ENCODE measurements around the gene TNPO2.
"Not testable (repeated sequence)": the region's sequence is repeated elsewhere in the genome, so short reads cannot be mapped to it uniquely, and the experiment has no call there.

Gene TNPO2

DNA sequence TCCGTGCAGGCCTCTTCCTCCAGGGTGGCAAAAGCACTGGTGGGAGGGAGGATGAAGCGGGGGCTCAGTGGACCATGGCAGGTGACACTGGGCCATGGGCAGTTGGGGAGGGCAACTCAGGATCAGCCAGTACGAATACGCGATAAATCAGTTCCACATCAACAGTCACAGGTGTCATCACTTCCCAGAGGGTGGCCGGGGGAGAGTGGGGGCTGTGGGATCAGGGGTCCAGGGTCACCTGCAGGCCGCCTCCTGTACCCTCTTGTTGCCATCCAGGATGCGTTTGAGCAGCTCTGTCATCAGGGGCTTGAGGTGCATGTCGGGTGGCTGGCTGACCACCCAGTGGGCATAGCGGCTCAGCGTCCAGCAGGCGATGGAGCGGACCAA, 17.4 kb downstream of the TNPO2 start:
- Histone ChIP-seq H3K4me3 (ENCODE audit: low read length) (no peak overlapping the region), H3K27me3 (ENCODE audit: control insufficient read depth, insufficient read depth, low read length) (no peaks in the 10 kb centered on the region), H3K4me1 (ENCODE audit: control insufficient read depth, insufficient read depth, low read length) (peaks cover 1% of the 10 kb centered on the region; the same call in 1 of the 2 replicates), H3K9me3 (ENCODE audit: control insufficient read depth, insufficient read depth, low read length) (no peaks in the 10 kb centered on the region), H3K27ac (ENCODE audit: low read length) (no peak overlapping the region), H3K36me3 (ENCODE audit: control insufficient read depth, insufficient read depth, low read length) (peaks cover 49% of the 10 kb centered on the region)
- WGBS (ENCODE audit: insufficient coverage, insufficient read length), result no CpG with 5 or more reads among the region's 13 CpGs
- no peak for DNase-seq (ENCODE audit: low read depth, low spot score)

GRCh38 chr19:12705654-12706331, 17.9 kb downstream of the TNPO2 start:
- Histone ChIP-seq H3K27ac (ENCODE audit: low read length) (no peak overlapping the region), H3K36me3 (ENCODE audit: control insufficient read depth, insufficient read depth, low read length) (peaks cover 51% of the 10 kb centered on the region), H3K4me1 (ENCODE audit: control insufficient read depth, insufficient read depth, low read length) (peaks cover 1% of the 10 kb centered on the region; the same call in 1 of the 2 replicates), H3K4me3 (ENCODE audit: low read length) (no peak overlapping the region), H3K27me3 (ENCODE audit: control insufficient read depth, insufficient read depth, low read length) (no peaks in the 10 kb centered on the region), H3K9me3 (ENCODE audit: control insufficient read depth, insufficient read depth, low read length) (no peaks in the 10 kb centered on the region)
- WGBS (ENCODE audit: insufficient coverage, insufficient read length), result no CpG with 5 or more reads among the region's 29 CpGs
- DNase-seq (ENCODE audit: low read depth, low spot score), result no peak

DNA sequence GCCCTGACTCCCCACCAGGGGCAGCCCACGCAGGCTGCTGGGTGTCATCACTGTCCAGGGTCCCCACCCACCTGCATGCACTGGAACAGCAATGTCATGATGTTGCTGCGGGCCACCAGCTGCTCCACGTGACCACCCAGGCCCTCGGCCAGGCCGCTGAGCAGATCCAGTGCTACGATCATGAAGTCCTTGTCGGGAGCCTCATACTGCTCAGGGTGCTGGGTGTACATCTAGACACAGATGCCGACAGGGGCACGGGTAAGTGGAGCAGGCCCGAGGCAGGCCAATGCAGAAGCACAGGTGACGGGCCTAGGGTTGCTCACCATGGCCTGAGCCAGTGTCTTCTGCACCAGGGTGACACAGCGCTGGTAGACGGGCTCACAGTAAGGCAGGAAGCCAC, 18.6 kb downstream of the TNPO2 start:
- Histone ChIP-seq H3K27ac (ENCODE audit: low read length) (no peak overlapping the region), H3K4me3 (ENCODE audit: low read length) (no peak overlapping the region), H3K9me3 (ENCODE audit: control insufficient read depth, insufficient read depth, low read length) (no peaks in the 10 kb centered on the region), H3K36me3 (ENCODE audit: control insufficient read depth, insufficient read depth, low read length) (peaks cover 52% of the 10 kb centered on the region), H3K4me1 (ENCODE audit: control insufficient read depth, insufficient read depth, low read length) (peaks cover 1% of the 10 kb centered on the region; the same call in 1 of the 2 replicates), H3K27me3 (ENCODE audit: control insufficient read depth, insufficient read depth, low read length) (no peaks in the 10 kb centered on the region)
- DNase-seq (ENCODE audit: low read depth, low spot score), result no peak
- WGBS (ENCODE audit: insufficient coverage, insufficient read length), result no CpG with 5 or more reads among the region's 13 CpGs

GRCh38 chr19:12703046-12703445, 20.7 kb downstream of the TNPO2 start:
- whole genome bisulfite sequencing (ENCODE audit: insufficient coverage, insufficient read length), result no CpG with 5 or more reads among the region's 9 CpGs
- Histone ChIP-seq H3K27ac (ENCODE audit: low read length) (no peak overlapping the region), H3K27me3 (ENCODE audit: control insufficient read depth, insufficient read depth, low read length) (no peaks in the 10 kb centered on the region), H3K36me3 (ENCODE audit: control insufficient read depth, insufficient read depth, low read length) (peaks cover 44% of the 10 kb centered on the region), H3K9me3 (ENCODE audit: control insufficient read depth, insufficient read depth, low read length) (no peaks in the 10 kb centered on the region), H3K4me1 (ENCODE audit: control insufficient read depth, insufficient read depth, low read length) (peaks cover 1% of the 10 kb centered on the region; the same call in 1 of the 2 replicates), H3K4me3 (ENCODE audit: low read length) (no peak overlapping the region)
- DNase-seq (ENCODE audit: low read depth, low spot score), result peak; percentile 93

GRCh38 chr19:12701596-12702282, 22.0 kb downstream of the TNPO2 start:
- no peak for DNase-seq (ENCODE audit: low read depth, low spot score)
- Histone ChIP-seq H3K4me3 (ENCODE audit: low read length) (no peak overlapping the region), H3K27me3 (ENCODE audit: control insufficient read depth, insufficient read depth, low read length) (no peaks in the 10 kb centered on the region), H3K36me3 (ENCODE audit: control insufficient read depth, insufficient read depth, low read length) (peaks cover 44% of the 10 kb centered on the region), H3K4me1 (ENCODE audit: control insufficient read depth, insufficient read depth, low read length) (peaks cover 1% of the 10 kb centered on the region; the same call in 1 of the 2 replicates), H3K9me3 (ENCODE audit: control insufficient read depth, insufficient read depth, low read length) (no peaks in the 10 kb centered on the region), H3K27ac (ENCODE audit: low read length) (no peak overlapping the region)
- WGBS (ENCODE audit: insufficient coverage, insufficient read length), result no CpG with 5 or more reads among the region's 33 CpGs

DNA sequence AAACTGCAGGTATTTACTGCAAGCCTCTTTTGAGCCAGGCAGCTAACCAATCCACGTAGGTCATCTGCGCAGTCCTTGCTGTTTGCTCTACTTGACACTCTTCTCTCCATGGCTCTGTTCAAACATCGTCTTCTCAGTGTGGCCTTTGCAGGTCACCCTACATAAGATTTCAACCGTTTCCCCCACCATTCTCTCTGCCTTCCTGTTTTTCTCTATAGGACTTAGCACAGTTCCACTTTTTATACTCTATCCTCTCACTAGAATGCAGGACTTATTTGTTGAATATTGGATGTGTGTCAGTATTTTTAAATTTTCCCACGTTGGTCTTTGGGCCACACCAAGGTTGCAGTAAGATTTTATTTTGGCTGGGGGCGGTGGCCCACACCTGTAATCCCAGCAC, 25.6 kb downstream of the TNPO2 start:
- no peaks in the 10 kb centered on the region for H3K27me3 ChIP-seq (ENCODE audit: control insufficient read depth, insufficient read depth, low read length)
- H3K4me3 ChIP-seq (ENCODE audit: low read length), result no peak overlapping the region
- no peaks in the 10 kb centered on the region for H3K4me1 ChIP-seq (ENCODE audit: control insufficient read depth, insufficient read depth, low read length)
- H3K27ac ChIP-seq (ENCODE audit: low read length), result no peak overlapping the region
- H3K36me3 ChIP-seq (ENCODE audit: control insufficient read depth, insufficient read depth, low read length), result peaks cover 26% of the 10 kb centered on the region
- H3K9me3 ChIP-seq (ENCODE audit: control insufficient read depth, insufficient read depth, low read length), result no peaks in the 10 kb centered on the region
- DNase-seq (ENCODE audit: low read depth, low spot score), result no peak
- WGBS (ENCODE audit: insufficient coverage, insufficient read length), result no CpG with 5 or more reads among the region's 6 CpGs

DNA sequence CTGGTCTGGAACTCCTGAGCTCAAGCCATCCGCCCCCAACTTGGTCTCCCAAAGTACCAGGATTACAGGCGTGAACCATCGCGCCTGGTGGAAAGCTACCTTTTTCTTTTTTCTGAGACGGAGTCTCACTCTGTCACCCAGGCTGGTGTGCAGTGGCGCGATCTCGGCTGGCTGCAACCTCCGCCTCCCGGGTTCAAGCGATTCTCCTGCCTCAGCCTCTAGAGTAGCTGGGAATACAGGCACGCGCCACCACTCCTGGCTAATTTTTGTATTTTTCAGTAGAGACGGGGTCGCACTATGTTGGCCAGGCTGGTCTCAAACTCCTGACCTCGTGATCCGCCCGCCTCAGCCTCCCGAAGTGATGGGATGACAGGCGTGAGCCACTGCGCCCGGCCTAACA, 26.3 kb downstream of the TNPO2 start:
- H3K27me3 ChIP-seq (ENCODE audit: control insufficient read depth, insufficient read depth, low read length); H3K27ac ChIP-seq (ENCODE audit: low read length); H3K4me1 ChIP-seq (ENCODE audit: control insufficient read depth, insufficient read depth, low read length); H3K9me3 ChIP-seq (ENCODE audit: control insufficient read depth, insufficient read depth, low read length); H3K4me3 ChIP-seq (ENCODE audit: low read length); DNase-seq (ENCODE audit: low read depth, low spot score): not testable (repeated sequence)
- peaks cover 22% of the 10 kb centered on the region for H3K36me3 ChIP-seq (ENCODE audit: control insufficient read depth, insufficient read depth, low read length)
- WGBS (ENCODE audit: insufficient coverage, insufficient read length), result no CpG with 5 or more reads among the region's 22 CpGs

- H3K4me3 ChIP-seq (ENCODE audit: low read length), result peak within 1 kb of the TSS; percentile 66
- no peaks in the 10 kb centered on the region for H3K9me3 ChIP-seq (ENCODE audit: control insufficient read depth, insufficient read depth, low read length)
- no peaks in the 10 kb centered on the region for H3K27me3 ChIP-seq (ENCODE audit: control insufficient read depth, insufficient read depth, low read length)
- DNase-seq (ENCODE audit: low read depth, low spot score), result peak; percentile 93
- no CpG with 5 or more reads among the region's 59 CpGs for WGBS (ENCODE audit: insufficient coverage, insufficient read length)
- H3K27ac ChIP-seq (ENCODE audit: low read length), result no peak within 1 kb of the TSS
- peaks cover 17% of the 10 kb centered on the region for H3K36me3 ChIP-seq (ENCODE audit: control insufficient read depth, insufficient read depth, low read length)
- H3K4me1 ChIP-seq (ENCODE audit: control insufficient read depth, insufficient read depth, low read length), result no peaks in the 10 kb centered on the region
These were observed 27.1 kb downstream of the TNPO2 start, which contains the start of gene FBXW9 for GRCh38 chr19:12696366-12697335. TSS of gene FBXW9 (minus strand) at chr19:12696631. CDS start at chr19:12696581, 50 bp downstream.

- no peak for DNase-seq (ENCODE audit: low read depth, low spot score)
- Histone ChIP-seq H3K36me3 (ENCODE audit: control insufficient read depth, insufficient read depth, low read length) (peaks cover 11% of the 10 kb centered on the region), H3K4me1 (ENCODE audit: control insufficient read depth, insufficient read depth, low read length) (no peaks in the 10 kb centered on the region), H3K27ac (ENCODE audit: low read length) (no peak overlapping the region), H3K27me3 (ENCODE audit: control insufficient read depth, insufficient read depth, low read length) (no peaks in the 10 kb centered on the region), H3K9me3 (ENCODE audit: control insufficient read depth, insufficient read depth, low read length) (no peaks in the 10 kb centered on the region), H3K4me3 (ENCODE audit: low read length) (peak overlapping the region; percentile 66)
- WGBS (ENCODE audit: insufficient coverage, insufficient read length), result no CpG with 5 or more reads among the region's 36 CpGs
These were observed 27.8 kb downstream of the TNPO2 start for GRCh38 chr19:12695997-12696365.

DNA sequence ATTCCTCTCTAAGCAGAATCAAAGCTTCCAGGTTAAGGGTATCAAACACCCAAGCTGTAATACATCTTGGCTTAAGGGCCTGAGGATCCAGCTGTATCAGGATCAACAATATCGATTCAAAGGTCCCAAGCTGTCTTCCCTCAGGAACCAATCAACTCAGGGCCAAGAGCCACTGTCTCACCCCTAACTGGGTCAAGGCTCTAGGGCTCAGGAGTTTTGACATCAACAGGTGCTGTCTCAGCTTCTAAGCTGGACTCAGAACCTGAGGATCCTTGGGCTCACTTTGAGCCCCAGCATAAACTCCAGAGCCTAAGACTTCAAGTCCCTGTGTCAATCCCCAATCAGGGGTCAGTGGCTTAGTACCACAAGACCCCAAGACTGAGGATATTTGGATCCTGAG, 28.2 kb downstream of the TNPO2 start:
- Histone ChIP-seq H3K4me3 (ENCODE audit: low read length) (no peak overlapping the region; the same call in 1 of the 2 replicates), H3K4me1 (ENCODE audit: control insufficient read depth, insufficient read depth, low read length) (no peaks in the 10 kb centered on the region)

More for the DNA sequence above, 28.2 kb downstream of the TNPO2 start:
- H3K27ac ChIP-seq (ENCODE audit: low read length), result no peak overlapping the region
- no peak for DNase-seq (ENCODE audit: low read depth, low spot score)
- no CpG with 5 or more reads among the region's 1 CpG for WGBS (ENCODE audit: insufficient coverage, insufficient read length)
- H3K27me3 ChIP-seq (ENCODE audit: control insufficient read depth, insufficient read depth, low read length), result no peaks in the 10 kb centered on the region
- no peaks in the 10 kb centered on the region for H3K9me3 ChIP-seq (ENCODE audit: control insufficient read depth, insufficient read depth, low read length)
- peaks cover 6% of the 10 kb centered on the region; the same call in 1 of the 2 replicates for H3K36me3 ChIP-seq (ENCODE audit: control insufficient read depth, insufficient read depth, low read length)
